ENCODE results near the gene THSD7B. TPM values are rescaled to one million over a fixed set of nuclear protein-coding genes. Genes with fewer than 3 reads are reported as not detected.

Gene THSD7B
- polyA plus RNA-seq, 1 experiment = not detected

DNA sequence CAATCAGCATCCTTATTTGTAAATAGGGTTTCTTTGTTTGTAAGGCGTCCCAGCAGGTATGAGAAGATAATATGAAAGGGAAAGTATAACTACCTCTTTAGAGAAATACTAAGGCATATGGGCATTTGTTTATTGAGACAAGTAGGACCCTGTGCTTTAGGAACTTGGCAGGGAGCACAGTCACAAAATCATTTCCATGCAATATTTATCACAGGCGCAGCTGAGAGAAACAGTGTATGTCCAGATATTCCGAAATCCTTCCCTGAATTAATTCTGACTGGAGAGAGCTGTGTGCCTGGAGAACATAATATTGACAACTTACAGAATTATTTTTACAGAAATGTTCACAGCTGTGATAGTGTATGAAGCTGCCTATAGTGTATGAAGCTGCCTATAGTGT is 416.7 kb downstream of the THSD7B start:
- no peak overlapping the region for H3K4me3 ChIP-seq (ENCODE audit: low read depth, low read length)
- peaks cover 4% of the 10 kb centered on the region; the same call in 1 of the 2 replicates for H3K9me3 ChIP-seq (ENCODE audit: control insufficient read depth, insufficient read depth, low read length)
- ChIA-PET CTCF (no interaction called here), POLR2A (no interaction called here)
- no peak overlapping the region for H3K27ac ChIP-seq (ENCODE audit: low read depth, low read length)
- no peak for DNase-seq (ENCODE audit: low read depth, low spot score)
- TF ChIP-seq, protein P1, sequence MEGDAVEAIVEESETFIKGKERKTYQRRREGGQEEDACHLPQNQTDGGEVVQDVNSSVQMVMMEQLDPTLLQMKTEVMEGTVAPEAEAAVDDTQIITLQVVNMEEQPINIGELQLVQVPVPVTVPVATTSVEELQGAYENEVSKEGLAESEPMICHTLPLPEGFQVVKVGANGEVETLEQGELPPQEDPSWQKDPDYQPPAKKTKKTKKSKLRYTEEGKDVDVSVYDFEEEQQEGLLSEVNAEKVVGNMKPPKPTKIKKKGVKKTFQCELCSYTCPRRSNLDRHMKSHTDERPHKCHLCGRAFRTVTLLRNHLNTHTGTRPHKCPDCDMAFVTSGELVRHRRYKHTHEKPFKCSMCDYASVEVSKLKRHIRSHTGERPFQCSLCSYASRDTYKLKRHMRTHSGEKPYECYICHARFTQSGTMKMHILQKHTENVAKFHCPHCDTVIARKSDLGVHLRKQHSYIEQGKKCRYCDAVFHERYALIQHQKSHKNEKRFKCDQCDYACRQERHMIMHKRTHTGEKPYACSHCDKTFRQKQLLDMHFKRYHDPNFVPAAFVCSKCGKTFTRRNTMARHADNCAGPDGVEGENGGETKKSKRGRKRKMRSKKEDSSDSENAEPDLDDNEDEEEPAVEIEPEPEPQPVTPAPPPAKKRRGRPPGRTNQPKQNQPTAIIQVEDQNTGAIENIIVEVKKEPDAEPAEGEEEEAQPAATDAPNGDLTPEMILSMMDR (IDR thresholded peaks at IDR 0.05; ENCODE audit: low read depth, low read length) = no peak
- no peaks in the 10 kb centered on the region for H3K27me3 ChIP-seq (ENCODE audit: control insufficient read depth, insufficient read depth, low read length)

DNA sequence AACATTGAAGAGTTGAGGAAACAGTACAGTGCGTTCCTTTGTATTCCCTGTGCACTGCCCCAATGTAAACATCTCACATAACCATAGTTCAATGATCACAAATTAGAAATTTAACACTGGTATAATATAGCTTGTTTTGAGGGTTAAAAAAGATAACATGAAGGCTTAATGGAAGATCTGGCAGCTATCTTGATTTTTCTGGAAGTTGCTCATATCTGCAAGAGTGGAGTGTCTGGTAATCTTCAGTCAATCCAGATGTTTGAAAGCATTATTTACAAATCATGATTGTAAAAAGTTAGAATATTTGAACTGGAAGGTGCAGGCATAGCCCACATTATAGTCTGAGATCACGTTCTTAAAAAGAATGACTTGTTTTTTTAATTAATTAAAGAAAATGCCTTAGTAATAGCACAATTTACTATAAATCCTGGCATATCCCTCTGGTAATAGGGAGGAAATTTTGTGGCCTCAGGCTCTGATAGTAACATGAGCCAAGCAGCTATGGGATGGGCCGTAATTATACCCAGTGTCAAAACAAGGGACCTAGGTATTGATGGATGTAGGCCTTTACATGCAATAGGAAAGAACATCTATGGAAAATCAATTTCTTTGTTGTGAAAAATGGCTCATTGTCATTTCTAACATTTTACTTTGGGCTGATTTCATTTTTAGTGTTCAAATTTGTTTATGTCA is 418.0 kb downstream of the THSD7B start:
- TF ChIP-seq, protein P1 (IDR thresholded peaks at IDR 0.05; ENCODE audit: low read depth, low read length) = no peak
- POLR2A ChIA-PET = no interaction called here
- CTCF ChIA-PET = no interaction called here
- Histone ChIP-seq H3K27ac (ENCODE audit: low read depth, low read length) (no peak overlapping the region), H3K9me3 (ENCODE audit: control insufficient read depth, insufficient read depth, low read length) (no peaks in the 10 kb centered on the region), H3K4me3 (ENCODE audit: low read depth, low read length) (no peak overlapping the region), H3K27me3 (ENCODE audit: control insufficient read depth, insufficient read depth, low read length) (no peaks in the 10 kb centered on the region)
- no peak for DNase-seq (ENCODE audit: low read depth, low spot score)

DNA sequence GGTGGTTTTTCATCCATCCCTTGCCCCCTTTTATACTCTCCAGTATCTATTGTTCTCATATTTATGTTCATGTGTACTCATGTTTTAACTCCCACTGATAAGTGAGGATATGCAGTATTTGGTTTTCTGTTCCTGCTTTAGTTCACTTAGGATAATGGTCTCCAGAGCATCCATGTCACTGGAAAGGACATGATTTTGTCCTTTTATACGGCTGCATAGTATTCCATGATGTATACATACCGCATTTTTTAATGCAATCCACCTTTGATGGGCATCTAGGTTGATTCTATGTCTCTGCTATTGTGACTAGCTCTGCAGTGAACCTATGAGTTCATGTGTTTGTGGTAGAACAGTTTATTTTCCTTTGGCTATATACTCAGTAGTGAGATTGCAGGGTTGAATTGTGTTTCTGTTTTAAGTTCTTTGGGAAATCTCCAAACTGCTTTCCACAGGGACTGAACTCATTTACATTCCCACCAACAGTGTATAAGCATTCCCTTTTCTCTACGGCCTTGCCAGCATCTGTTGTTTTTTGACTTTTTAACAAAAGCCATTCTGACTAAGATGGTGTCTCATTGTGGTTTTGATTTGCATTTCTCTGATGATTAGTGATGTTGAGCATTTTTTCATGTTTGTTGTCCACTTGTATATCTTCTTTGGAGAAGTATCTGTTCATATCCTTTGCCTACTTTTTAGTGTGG is 420.2 kb downstream of the THSD7B start:
- TF ChIP-seq, protein P1 (IDR thresholded peaks at IDR 0.05; ENCODE audit: low read depth, low read length) = no peak
- DNase-seq (ENCODE audit: low read depth, low spot score) = no peak
- H3K4me3 ChIP-seq (ENCODE audit: low read depth, low read length) = no peak overlapping the region
- peaks cover 6% of the 10 kb centered on the region; the same call in 1 of the 2 replicates for H3K9me3 ChIP-seq (ENCODE audit: control insufficient read depth, insufficient read depth, low read length)
- CTCF ChIA-PET = no interaction called here
- H3K27me3 ChIP-seq (ENCODE audit: control insufficient read depth, insufficient read depth, low read length) = no peaks in the 10 kb centered on the region
- POLR2A ChIA-PET = no interaction called here
- H3K27ac ChIP-seq (ENCODE audit: low read depth, low read length) = no peak overlapping the region

DNA sequence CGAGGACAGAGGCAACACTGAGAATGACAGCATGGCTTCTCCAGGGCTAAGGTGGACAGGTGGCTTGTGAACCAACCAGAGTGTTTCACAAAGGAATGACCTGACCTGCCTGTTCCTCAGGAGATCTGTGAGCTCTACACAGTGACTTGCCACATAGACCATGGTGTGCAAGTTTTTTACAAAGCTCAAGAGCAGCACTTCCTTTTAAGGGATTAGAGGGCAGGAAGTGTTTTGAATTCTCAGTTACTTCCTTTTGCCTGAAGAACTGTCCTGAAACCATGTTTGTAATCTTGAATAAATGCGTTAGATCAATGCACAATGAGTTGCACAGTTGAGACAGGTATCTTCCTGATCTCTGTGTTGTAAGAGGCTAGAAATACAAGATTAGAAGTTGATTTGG is 421.9 kb downstream of the THSD7B start:
- TF ChIP-seq, protein P1 (IDR thresholded peaks at IDR 0.05; ENCODE audit: low read depth, low read length) = no peak
- H3K9me3 ChIP-seq (ENCODE audit: control insufficient read depth, insufficient read depth, low read length) = peaks cover 15% of the 10 kb centered on the region
- no peak overlapping the region for H3K27ac ChIP-seq (ENCODE audit: low read depth, low read length)
- H3K27me3 ChIP-seq (ENCODE audit: control insufficient read depth, insufficient read depth, low read length) = no peaks in the 10 kb centered on the region
- ChIA-PET CTCF (no interaction called here), POLR2A (no interaction called here)
- no peak overlapping the region for H3K4me3 ChIP-seq (ENCODE audit: low read depth, low read length)
- DNase-seq (ENCODE audit: low read depth, low spot score) = no peak

DNA sequence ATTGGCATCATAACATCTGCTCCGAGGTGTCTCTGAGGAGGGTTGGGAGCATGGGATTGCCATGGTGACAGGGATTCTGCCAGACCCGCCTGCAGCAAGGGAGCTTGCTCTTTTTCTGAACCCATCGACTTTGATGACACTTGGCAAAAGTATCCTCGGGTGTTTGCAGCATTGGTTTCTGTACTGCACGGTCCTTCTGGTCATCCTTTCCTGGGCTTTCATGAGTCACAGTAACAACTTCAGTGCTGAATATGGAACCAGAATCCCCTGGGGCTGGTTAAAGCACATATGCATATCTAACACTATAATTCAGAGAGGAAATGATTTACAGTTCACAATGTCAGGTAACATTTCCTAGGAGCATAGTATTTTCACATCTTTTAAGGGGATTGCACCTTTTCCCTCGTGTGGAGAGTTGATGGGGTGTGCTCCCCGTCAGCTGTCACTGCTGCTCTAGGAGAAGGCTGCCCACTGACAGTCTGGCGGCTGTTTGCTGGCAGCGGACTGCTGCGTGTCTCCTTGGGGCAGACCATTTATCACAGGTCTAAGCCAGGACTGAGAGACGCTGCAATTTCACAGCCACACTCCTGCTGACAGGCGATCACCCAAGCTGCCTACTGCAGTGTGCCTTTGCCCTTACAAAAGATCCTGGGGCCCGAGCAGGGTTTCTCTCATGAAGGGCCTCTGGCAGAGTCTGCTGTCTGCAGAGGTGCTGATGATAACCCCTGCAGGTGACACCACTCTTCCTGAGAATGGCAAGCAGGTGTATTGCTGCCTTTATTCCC is 425.3 kb downstream of the THSD7B start:
- Histone ChIP-seq H3K27ac (ENCODE audit: low read depth, low read length) (no peak overlapping the region), H3K4me3 (ENCODE audit: low read depth, low read length) (no peak overlapping the region), H3K27me3 (ENCODE audit: control insufficient read depth, insufficient read depth, low read length) (no peaks in the 10 kb centered on the region), H3K9me3 (ENCODE audit: control insufficient read depth, insufficient read depth, low read length) (peaks cover 17% of the 10 kb centered on the region)
- POLR2A ChIA-PET = no interaction called here
- DNase-seq (ENCODE audit: low read depth, low spot score) = no peak
- TF ChIP-seq, protein P1 (IDR thresholded peaks at IDR 0.05; ENCODE audit: low read depth, low read length) = no peak
- CTCF ChIA-PET = no interaction called here

Measured in AG04450 (cell line).